Measurements from ENCODE around the gene ITSN2. TPM values are rescaled to one million over a fixed set of nuclear protein-coding genes. Genes with fewer than 3 reads are reported as not detected.

ITSN2 gene
- total RNA-seq, 3 donors from 2014 or later, result 43.4 to 69.8 (median 46.5) TPM

DNA sequence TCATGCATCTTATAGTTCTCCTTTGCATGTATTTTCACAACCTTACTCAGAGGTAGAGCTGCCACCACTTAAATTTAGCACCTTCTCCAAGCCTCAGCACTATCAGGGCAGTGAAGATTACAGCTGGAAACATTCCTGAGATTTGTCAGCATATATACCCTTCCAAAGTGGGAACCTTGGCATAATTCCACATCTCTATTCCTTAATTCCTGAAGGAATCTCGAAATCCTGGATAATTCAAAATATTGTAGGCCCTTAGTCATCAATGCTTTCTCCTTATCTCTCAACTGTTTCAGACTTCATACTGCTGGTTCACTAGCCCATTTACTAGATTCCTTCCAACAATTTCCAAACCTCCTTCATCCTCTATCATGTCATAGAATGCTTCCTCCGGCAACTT lies 87.4 kb downstream of the ITSN2 start:
- intact Hi-C loops (cut with DNase I; ENCODE audit: low total_unique reads), result no loop called here
- no peak for DNase-seq (ENCODE audit: low spot score in 2 of 2)

DNA sequence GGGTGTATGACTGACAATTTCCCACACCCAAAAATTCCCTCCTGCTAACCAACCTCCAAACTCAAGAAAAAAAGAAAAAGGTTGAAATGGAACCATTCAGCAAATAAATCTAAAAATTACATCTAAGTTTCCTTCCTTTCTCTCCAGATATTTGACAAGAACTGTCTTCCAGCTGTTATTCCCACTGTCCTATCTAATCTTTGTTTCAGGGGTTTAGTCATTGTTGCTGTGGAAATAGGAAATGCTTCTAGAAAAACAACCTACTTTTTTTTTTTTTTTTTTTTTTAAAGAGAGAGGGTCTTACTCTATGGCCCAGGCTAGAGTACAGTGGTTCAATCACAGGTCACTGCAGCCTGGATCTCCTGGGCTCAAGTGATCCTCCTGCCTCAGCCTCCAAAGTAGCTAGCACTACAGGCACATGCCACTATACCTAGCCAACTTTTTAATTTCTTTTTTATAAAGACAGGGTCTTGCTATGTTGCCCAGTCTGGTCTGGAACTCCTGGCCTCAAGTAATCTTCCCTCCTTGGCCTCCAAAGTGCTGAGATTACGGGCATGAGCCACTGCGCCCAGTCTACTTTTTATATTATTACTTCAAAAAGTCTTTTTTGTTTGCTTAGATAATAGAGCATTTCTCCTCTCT lies 88.1 kb downstream of the ITSN2 start:
- TF ChIP-seq POLR2AphosphoS5 (IDR thresholded peaks at IDR 0.05), result no peak
- TF ChIP-seq, protein P1, sequence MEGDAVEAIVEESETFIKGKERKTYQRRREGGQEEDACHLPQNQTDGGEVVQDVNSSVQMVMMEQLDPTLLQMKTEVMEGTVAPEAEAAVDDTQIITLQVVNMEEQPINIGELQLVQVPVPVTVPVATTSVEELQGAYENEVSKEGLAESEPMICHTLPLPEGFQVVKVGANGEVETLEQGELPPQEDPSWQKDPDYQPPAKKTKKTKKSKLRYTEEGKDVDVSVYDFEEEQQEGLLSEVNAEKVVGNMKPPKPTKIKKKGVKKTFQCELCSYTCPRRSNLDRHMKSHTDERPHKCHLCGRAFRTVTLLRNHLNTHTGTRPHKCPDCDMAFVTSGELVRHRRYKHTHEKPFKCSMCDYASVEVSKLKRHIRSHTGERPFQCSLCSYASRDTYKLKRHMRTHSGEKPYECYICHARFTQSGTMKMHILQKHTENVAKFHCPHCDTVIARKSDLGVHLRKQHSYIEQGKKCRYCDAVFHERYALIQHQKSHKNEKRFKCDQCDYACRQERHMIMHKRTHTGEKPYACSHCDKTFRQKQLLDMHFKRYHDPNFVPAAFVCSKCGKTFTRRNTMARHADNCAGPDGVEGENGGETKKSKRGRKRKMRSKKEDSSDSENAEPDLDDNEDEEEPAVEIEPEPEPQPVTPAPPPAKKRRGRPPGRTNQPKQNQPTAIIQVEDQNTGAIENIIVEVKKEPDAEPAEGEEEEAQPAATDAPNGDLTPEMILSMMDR (IDR thresholded peaks at IDR 0.05), result no peak
- no peak for TF ChIP-seq POLR2A (IDR thresholded peaks at IDR 0.05)
- intact Hi-C loops (cut with DNase I; ENCODE audit: low total_unique reads), result no loop called here
- Histone ChIP-seq H3K4me1 (no peaks in the 10 kb centered on the region), H3K36me3 (no peaks in the 10 kb centered on the region), H3K27ac (no peak overlapping the region), H3K9me3 (no peaks in the 10 kb centered on the region), H3K27me3 (no peaks in the 10 kb centered on the region), H3K4me3 (no peak overlapping the region)
- DNase-seq (ENCODE audit: low spot score in 2 of 2), result no peak

More for the DNA sequence above, 87.4 kb downstream of the ITSN2 start:
- TF ChIP-seq POLR2AphosphoS5 (IDR thresholded peaks at IDR 0.05) (no peak), POLR2A (IDR thresholded peaks at IDR 0.05) (no peak)
- TF ChIP-seq, protein P1 (IDR thresholded peaks at IDR 0.05), result no peak
- Histone ChIP-seq H3K9me3 (no peaks in the 10 kb centered on the region), H3K36me3 (no peaks in the 10 kb centered on the region), H3K4me1 (no peaks in the 10 kb centered on the region), H3K4me3 (no peak overlapping the region), H3K27me3 (no peaks in the 10 kb centered on the region), H3K27ac (no peak overlapping the region)

DNA sequence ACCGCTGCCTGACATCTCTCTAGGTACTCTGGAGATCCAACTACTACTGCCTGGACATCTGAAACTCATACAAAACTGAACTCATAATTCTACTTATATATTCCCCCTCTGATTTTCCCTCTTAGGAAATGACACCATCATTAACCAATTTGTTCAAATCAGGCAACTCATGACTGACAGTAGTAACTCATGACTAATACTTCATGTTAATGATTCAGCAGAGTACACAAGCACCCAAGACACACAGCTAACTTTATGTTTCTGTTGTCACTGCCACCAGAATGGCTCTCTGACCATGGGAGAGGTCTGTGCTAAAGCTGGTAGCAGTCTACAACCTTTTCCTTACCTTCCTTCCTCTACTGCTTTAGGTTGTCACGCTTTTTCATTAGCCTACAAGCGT lies 91.1 kb downstream of the ITSN2 start:
- intact Hi-C loops (cut with DNase I; ENCODE audit: low total_unique reads), result no loop called here
- Histone ChIP-seq H3K36me3 (no peaks in the 10 kb centered on the region), H3K4me3 (no peak overlapping the region), H3K9me3 (no peaks in the 10 kb centered on the region), H3K4me1 (no peaks in the 10 kb centered on the region), H3K27ac (no peak overlapping the region), H3K27me3 (no peaks in the 10 kb centered on the region)
- TF ChIP-seq, protein P1 (IDR thresholded peaks at IDR 0.05), result no peak
- no peak for TF ChIP-seq POLR2A (IDR thresholded peaks at IDR 0.05)
- no peak for TF ChIP-seq POLR2AphosphoS5 (IDR thresholded peaks at IDR 0.05)
- DNase-seq (ENCODE audit: low spot score in 2 of 2), result no peak

DNA sequence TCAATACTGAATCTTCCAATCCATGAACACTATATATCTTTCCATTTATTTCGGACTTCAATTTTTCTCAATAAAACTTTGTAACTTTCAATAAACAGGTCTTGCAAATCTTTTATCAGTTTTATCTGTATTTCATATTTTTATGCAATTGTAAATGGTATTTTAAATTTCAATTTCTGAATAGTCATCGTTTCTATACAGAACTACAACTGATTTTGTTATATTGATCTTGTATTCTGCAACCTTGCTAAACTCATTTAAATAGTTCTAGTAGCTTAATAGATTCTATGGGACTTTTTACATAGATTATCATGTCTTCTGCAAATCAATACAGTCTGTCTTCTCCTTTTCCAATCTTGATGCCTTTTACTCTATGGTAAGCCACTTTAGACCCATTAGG lies 95.1 kb downstream of the ITSN2 start:
- intact Hi-C loops (cut with DNase I; ENCODE audit: low total_unique reads), result no loop called here
- Histone ChIP-seq H3K27me3 (no peaks in the 10 kb centered on the region), H3K36me3 (no peaks in the 10 kb centered on the region), H3K9me3 (no peaks in the 10 kb centered on the region), H3K4me1 (no peaks in the 10 kb centered on the region), H3K4me3 (no peak overlapping the region), H3K27ac (no peak overlapping the region)
- no peak for DNase-seq (ENCODE audit: low spot score in 2 of 2)
- TF ChIP-seq, protein P1 (IDR thresholded peaks at IDR 0.05), result no peak
- TF ChIP-seq POLR2AphosphoS5 (IDR thresholded peaks at IDR 0.05) (no peak), POLR2A (IDR thresholded peaks at IDR 0.05) (no peak)

DNA sequence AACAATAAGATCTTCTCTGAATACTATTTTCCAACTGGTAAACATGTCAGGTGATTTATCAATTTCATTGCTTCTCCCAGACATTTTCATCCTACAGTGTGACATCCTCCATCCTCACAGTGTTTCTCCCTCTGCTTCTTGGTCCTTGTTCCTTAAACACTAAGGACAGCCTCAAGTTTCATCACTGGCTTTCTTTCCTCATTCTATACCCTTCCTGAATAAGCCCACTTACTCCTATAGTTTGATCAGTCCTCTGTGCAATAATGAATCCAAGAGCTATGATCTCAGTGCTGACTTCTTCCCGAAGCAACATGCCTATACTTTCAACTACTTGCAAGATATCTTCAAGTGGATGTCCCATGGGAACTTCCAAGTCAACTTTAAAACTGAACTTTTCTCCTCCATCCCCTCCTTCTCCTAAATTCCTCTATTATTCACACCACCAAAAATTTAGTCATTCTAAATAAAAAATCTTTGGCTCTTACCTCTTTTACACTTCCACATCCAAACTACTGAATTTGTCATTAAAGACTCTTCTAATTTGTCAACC lies 97.8 kb downstream of the ITSN2 start:
- H3K4me3 ChIP-seq, result no peak overlapping the region
- TF ChIP-seq, protein P1 (IDR thresholded peaks at IDR 0.05), result no peak
- TF ChIP-seq POLR2A (IDR thresholded peaks at IDR 0.05), result no peak
- no peak for TF ChIP-seq POLR2AphosphoS5 (IDR thresholded peaks at IDR 0.05)
- H3K27me3 ChIP-seq, result no peaks in the 10 kb centered on the region
- no peaks in the 10 kb centered on the region for H3K4me1 ChIP-seq
- no peak for DNase-seq (ENCODE audit: low spot score in 2 of 2)
- intact Hi-C loops (cut with DNase I; ENCODE audit: low total_unique reads), result no loop called here
- H3K36me3 ChIP-seq, result no peaks in the 10 kb centered on the region
- H3K9me3 ChIP-seq, result no peaks in the 10 kb centered on the region
- no peak overlapping the region for H3K27ac ChIP-seq

Measured in breast epithelium (tissue), 4 donors.